Islet of Langerhans (tissue), 1 donor: ENCODE measurements around the gene KCNMB2.
"Not testable (repeated sequence)": the region's sequence is repeated elsewhere in the genome, so short reads cannot be mapped to it uniquely, and the experiment has no call there.

Experiments used
- FAIRE-seq: peaks from one replicate; lab custom pipeline; 2011; peaks lifted over from hg19 to GRCh38; lab: Jason Lieb, UNC

KCNMB2 gene

DNA sequence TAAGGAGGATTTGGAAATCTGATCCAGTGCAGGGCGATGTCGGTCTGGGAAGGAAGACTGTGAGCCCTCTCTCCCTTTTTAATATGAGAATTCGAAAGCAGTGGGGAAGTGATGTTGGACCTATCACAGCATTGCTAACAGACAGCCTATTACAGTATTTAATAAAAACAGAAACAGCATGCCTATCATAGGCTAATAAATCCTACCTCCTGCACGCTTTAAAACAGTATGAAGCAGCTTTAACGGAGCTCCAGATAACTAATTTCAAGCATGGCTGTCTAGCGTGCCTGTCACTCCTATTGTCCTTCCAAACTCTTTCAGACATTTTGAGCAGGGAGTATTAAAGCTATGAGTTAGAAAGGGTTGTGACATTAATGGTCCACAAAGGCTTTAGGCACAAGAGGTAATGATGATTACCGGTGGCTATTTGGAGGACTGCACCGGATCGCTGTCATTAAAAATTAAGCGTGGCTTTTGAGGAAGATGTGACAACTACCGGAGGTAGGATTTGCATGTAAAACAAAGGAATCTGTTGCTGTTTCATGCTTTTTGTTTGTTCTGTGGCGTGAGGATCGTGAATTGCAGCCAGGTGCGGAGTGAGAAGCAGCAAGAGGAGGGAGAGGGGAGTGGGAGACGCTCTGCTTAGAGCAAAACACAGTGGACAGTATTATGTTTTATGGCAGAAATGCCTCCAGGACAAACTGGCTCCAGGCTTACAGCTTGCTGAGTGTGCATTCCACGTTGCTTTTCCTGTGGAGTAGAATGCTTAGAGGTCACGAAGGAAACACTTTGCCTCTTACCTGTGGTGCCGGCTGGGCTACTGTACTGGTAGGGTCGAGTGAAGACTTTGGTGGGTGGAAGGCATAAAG, at the start of gene KCNMB2:
KCNMB2 (plus strand) TSS at position 226 of the 869 bp plus-strand sequence.
- peak; percentile 97 for FAIRE-seq

DNA sequence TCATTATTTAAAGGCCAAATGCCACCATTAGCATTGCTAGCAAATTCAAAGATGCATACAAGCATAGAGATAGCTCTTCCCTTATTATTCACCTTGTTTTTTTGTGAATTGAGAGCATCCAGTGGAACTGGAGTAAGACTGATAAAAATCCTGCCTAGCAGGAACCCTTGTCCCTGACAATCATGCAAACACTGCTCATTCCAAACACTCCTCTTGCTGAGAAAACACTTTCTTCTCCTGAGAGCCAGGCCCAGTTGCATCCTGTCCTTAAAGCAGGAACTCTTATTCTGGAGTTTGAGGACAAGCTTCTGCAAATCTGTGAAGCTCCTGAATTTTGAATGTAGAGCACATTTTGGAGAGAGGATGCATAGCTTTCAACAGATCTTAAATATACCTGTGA, 49.3 kb upstream of the KCNMB2 start:
- FAIRE-seq: no peak

DNA sequence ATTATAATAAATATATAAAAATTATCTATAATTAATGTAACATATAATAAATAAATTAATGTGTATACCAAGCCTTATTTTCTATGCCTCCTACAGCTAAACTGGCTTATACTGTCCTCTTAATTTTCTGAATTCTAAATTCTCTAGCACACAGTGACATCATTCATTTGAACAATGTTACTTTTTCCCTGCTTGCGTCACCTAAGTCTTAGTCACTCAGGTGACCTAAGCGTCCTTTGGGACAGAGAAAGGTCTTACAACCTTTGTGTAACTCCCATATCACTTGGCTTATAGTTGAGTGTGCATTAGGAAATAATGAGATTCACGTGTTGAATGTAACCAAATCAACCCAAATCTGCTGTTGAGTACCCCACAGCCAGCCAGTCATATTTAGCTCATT, 48.5 kb upstream of the KCNMB2 start:
- FAIRE-seq: peak; percentile 53

DNA sequence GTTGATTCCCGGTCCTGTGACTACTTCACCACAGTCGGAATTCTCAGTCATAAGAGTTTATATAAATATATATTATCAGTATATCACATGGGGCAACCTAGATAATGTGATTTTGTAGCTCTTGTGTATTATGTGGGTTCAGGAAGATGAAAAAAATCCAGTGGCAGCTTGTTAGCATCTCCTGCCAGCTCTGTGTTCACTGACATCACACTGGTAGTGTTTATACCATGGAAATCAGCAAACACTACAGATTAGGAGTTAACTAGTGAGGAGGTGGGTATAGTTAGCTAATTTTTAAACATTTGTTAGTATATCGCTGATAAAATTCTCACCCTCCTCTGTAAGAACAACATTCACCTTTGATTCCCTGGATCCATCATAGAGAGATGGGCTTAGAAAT, 44.5 kb upstream of the KCNMB2 start:
- FAIRE-seq: no peak

DNA sequence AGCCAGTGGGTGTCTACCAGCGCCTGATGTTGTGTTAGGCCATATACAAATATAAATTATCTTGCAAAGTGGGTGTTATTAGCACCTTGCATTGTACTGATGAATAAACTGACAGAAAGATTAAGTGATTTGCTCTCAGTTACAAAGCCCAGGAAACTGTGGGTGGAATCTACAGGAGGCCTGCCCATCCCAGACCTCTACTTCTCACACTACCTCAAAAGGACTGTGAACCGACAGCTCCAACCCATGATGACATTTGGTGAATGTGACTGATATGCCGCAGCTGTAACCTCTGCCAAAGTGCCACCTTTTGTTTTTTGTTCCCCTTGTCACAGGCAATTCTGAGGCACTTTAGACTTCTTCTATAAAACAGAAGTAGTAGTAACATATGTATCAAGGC, 43.7 kb upstream of the KCNMB2 start:
- FAIRE-seq: no peak

DNA sequence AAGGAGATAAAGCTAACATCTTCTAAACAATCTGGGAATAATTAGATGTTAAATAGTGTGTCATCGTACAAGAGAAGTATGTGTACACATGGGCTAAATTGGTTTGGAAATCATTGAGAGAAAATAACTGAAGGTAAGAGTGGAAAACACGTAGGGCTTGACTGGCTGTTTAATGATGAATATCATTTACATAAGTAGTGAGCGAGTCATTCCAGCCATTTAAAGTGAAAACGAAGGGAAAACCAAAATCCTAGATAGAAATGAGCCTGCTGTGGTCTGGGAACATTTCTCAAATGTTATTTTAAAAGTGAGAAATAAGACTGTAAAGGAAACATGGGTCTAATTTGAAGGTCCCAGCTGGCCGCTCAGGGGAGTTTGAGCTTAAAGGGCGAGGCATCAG, 41.9 kb upstream of the KCNMB2 start:
- FAIRE-seq: no peak

DNA sequence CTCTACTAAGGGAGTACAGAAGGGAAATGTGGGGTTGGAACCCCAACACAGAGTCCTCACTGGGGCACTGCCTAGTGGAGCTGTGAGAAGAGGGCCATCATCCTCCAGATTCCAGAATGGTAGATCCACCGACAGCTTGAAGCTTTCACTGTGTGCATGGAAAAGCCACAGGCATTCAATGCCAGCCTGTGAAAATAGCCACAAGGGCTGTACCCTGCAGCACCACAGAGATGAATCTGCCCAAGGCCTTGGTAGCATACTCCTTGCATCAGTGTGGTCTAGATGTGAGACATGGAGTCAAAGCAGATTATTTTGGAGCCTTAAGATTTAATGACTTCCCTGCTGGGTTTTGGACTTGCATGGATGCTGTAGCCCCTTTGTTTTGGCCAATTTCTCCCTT, 39.3 kb upstream of the KCNMB2 start:
- no peak for FAIRE-seq

DNA sequence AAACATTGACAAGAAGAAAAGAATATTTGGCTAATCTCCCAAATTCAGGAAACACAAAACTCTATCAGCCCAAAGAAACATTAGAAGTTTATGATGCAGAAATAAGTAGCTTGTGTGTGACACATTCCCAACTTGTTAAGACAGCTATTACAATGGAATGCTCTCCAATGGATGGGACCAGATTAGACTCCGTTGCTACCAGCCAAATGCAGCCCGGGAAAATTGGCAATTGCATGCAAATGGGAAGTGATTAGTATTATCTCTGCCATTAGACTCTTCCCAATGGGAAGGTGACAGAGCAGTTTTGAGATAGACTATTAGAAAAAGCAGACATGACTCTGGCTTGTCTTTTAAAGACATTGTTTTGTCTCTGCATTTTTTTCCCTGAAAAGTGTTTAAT, 37.4 kb upstream of the KCNMB2 start:
- FAIRE-seq: no peak

DNA sequence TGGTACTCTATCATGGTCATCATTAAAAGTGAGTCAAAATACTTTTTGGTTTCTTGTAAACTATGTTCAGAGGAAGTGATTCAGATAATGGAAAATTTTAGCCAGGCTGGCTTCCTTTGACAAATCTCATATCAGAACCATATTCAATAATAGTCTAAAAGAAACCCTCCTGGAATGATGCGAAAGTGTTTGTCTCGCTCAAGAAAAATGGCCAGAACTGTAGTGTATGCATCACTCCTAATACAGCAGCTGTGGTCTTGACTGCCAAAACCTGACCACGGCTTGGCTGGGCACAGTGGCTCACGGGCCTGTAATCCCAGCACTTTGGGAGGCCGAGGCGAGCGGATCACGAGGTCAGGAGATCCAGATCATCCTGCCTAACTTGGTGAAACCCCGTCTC, 35.6 kb upstream of the KCNMB2 start:
- FAIRE-seq: no peak

DNA sequence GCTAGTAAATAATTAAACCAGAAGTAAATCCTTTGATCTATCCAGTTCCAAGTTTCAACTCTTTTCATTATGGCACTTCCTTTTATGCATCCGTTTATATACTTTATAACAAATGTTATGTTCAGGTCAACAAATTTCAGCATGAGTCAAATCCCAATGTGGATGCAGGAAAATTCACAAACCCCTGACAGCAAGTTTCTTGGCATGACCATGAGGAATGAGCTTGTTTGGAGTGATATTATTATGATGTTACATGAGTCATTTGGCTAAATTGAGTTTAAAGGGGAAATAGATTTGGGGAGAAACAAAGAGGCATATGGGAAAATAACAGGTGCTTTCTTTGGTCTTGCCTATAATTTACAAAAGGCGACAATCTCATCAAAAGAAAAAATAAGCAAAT, 32.1 kb upstream of the KCNMB2 start:
- FAIRE-seq: no peak

DNA sequence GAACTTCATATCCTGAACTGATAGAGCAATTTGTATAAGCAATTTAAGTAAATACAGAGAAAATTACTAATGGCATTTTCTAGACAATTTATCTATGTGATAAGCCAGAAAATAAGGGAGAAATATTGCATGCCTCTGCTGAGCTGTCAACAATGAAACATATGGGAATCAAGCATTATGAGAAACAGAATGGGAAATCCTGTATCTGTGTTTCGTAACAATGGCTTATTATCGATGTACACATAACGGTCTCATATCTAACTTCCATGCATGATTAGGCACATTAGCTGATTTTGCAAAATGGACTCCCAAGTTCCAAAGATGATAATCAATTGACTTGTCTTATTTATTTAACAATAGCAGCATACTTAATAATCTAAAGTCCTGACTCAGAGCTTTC, 30.4 kb upstream of the KCNMB2 start:
- no peak for FAIRE-seq

DNA sequence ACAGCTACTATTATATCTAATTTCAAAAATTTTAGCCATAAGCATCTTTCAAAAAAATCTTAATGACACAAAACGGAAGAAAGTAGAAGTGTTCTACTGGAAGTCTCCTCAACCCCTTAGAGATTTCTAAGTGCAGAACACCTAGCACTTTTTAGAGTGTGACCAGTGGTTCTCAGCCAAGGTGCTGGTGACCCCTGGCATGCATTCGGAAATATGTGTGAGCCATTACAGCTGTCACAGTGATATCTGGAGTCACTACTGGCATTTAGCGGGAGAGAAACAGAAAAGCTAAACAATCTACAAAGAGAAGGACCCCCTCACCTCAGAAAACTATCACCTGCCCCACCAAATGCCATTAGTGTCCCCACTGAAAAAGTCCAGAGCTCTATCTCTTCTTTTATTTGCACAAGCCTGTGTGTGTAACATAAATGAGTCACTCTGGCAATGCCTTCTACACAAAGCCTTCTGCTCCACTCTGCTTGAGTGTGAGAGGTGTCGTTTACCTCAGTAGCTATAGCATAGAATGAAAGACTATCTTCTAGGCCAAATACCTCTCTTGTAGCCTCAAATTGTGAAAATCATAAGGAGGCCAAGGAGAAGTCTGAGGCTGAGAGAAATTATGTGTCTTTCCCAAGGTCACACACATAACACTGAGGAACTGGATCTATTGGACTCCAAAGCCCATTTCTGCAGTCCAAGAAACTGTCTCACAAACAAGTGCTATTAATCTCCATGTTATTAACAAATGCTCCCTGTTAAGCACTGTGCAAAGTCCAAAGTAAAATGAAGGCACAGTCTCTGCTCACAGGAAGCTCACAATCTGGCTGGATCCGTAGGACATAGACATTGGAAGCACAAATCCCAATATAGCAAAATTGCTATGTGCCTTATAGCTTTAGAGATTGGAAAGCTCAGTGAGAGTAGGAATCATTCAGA, 28.5 kb upstream of the KCNMB2 start:
- FAIRE-seq: no peak

DNA sequence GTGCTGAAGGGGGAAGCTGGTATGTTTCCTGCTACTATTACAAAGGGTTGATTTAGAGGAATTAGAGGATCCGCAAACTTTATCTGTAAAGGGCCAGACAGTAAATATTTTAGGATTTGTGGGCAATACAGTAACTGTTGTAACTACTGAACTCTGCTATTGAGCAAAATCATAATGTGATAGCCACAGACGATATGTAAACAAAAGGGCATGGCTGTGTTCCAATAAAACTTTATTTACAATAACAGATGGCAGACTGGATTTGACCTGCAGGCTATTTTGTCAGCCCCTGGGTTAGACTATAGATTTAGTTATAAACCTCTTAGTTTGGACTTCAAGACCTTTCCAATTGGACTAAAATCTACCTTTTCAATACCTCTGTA, 27.8 kb upstream of the KCNMB2 start:
- FAIRE-seq: no peak

DNA sequence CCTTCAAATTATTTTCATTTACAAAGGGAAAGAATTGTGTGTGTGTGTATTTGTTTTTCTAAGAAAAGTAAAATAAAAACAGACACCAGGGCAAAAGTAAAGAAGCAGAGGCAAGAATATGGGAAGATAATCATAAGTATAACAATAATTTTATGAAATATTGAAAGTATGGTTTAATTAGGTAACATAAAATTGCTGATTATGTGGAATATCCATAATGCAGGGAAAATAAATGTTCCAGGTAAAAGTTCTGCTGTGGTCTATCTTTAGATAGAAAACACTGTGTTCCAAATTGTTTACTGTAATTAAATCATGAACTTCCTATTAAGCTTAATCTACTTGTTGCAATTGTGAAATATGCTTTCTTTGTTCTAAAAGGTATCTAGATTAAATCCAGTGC, 25.7 kb upstream of the KCNMB2 start:
- no peak for FAIRE-seq

DNA sequence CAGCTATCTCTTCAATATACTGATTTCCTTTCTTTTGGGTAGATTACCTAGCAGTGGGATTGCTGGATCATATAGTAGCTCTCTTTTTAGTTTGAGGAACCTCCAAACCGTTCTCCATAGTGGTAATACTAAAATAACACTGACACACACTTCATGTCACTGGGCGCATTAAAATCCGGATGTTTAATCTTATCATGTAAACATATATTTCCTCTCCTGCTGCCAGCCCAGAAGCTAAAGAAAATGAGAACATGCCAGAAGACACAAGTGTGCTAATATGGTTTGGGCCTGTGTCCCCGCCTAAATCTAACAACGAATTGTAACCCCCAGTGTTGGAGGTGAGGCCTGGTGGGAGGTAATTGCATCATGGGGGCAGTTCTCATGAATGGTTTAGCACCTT, 23.6 kb upstream of the KCNMB2 start:
- no peak for FAIRE-seq

DNA sequence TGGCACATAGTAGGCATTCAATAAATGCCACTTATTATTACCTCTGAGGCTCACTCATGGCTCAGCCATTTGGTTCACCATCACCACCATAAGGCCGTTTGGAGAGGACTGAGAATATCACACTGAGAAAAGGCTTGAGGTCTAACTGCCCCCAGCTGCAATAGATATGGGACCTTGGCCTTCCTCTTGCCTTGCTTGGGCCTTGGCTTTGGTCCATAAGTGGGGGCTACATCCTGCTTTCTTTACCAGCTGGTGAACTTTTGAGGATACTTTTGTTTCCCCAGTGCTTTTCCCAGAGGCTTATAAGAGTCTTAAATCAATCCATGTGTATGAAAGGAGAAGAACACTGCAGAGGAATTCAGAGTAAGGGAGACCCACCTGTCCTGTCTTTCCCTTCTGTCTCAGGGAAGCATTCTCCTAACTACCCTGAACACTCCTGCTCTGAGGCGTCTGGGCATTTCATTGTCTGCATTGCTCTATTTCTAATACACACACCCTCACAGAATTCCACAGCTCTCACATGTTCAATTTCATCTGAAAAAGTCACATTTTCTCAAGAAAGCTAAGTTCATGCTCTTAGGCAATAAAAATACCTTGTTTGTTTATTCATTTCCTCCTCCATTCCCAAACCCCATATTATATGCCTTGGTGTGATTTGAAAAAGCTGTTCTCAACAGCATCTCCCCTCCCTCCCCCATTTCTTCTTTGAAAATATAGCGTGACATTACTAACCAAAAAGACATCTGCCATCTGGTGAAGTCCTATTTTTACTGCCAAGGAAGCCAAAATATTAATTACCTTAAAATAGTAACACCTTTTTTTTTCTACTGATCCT, 22.5 kb upstream of the KCNMB2 start:
- FAIRE-seq: no peak

DNA sequence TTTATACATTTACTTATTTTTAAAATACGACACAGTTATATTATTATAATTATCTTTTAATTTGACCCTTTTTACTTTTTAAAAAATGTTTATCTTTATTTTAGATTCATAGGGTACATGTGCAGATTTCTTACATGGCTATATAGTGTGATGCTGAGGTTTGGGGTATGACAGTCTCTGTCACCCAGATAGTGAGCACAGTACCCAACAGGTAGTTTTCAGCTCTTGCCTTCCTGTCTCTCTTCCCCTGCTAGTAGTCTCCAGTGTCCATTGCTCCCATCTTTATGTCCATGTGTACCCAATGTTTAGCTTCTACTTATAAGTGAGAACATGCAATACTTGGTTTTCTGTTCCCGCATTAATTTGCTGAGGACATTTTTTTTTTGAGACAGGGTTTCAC, 21.8 kb upstream of the KCNMB2 start:
- FAIRE-seq: no peak

DNA sequence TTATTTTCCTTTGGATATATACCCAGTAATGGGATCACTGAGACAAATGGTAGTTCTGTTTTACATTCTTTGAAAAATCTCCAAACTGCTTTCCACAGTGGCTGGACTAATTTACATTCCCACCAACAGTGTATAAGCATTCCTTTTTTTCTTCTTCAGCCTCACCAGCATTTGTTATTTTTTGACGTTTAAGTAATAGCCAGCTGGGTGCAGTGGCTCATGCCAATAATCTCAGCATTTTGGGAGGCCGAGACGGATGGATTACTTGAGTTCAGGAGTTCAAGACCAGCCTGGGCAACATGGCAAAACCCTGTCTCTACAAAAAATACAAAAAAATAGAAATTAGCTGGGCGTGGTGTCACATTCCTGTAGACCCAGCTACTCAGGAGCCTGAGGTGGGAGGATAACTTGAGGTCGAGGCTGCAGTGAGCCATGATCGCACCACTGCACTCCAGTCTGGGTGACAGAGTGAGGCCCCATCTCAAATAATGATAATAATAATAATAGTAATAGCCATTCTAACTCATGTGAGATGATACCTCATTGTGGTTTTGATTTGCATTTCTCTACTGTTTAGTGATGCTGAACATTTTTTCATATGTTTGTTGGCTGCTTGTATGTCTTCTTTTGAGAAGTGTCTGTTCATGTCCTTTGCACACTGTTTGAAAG, 21.0 kb upstream of the KCNMB2 start:
- FAIRE-seq: not testable (repeated sequence)

DNA sequence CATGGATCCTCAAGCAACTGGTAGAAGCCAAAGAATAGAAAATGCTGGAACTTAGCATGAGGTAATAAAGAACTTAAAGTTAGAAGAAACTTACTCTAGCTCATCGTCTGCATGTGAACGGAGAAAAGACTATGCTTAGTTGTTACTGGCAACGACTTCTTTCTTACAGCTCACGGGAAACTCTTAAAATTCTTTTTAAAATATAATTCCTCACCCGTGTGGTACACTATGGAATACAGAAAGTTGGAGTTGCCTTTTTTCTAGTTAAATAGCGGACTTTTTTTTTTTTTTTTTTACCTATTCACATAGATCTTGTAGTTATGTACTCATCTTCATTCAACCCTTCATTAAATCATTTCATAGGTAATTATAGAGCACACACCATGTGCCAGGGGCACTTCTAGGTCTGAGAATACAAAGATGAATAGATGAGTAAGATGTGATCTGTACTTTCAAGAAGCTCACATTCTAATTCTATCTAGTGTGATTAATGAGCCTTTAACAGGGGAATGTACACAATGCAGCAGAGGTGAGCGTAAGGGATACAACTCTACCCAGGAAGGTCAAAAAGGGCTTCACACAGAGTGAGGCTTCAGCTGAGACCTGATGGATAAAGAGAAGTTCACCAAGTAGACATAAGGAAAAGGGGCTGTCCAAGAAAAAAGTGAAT, 18.4 kb upstream of the KCNMB2 start:
- no peak for FAIRE-seq

DNA sequence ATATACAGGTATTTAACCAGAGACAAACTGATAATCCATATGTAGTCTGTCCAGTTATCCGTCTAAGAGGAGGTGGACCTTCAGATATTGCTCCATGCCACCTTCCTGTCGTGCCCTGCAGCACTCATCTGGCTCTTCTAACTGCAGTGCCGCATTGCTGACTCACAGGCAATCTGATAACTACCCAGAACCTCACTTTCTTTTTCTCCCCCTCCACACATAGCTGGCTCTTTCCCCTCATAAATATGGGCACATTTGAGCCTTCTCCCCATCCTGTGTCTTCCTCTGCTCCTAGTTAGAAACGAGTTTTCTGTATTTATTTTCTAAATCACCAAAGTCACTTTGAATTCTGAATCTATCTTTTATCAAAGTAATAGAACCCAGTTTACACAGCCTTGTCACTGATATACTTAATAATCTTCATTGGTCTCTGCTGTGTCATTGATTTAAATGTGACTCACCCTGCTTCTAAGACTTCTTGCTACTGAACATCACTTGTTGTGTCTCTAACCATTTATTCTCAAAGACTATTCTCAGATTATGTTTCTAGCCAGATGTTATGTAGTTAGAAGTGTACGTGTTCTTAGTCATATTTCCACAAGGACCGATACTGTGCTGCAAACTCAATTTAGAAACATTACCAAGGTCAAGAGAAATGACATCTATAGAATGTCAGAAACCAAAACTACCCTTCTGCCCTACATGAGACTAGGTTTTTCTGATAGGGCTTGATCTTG, 17.4 kb upstream of the KCNMB2 start:
- peak; percentile 97 for FAIRE-seq

DNA sequence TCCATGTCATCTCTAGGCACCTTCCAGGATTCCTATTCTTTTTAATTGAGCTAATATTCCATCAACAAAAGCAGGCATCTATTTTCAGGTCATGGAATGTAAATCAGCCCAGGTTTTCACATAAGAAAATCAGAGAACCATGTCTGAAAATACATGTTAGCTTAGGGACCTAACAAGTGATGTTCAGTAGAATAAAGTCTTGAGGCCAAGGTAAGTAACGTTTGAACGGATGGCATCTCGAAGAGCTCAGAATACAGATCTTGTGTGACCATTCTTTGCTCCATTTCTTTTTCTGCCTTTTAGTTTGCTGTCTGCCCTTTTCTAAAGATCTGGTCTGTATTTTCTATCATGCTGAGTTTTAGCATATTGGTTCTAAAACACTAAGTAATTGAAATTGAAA, 16.5 kb upstream of the KCNMB2 start:
- FAIRE-seq: no peak
